Bronchial epithelial cell (primary cell): ENCODE measurements around the gene SNCA. TPM values are rescaled to one million over a fixed set of nuclear protein-coding genes. Genes with fewer than 3 reads are reported as not detected.

Experiments used
- DNase-seq: peaks from one replicate; pipeline ENCODE4 v3.0.0-alpha.2; 2010; ENCODE audit warnings: low read depth
- FAIRE-seq: peaks from 2 replicates; lab custom pipeline; 2011; peaks lifted over from hg19 to GRCh38; lab: Jason Lieb, UNC
- H3K27me3 ChIP-seq: 2 replicates; pipeline ENCODE4 v1.5.1; 2011; ENCODE audit warnings: low read length; ENCODE audit not compliant: control insufficient read depth, insufficient read depth
- H3K36me3 ChIP-seq: 2 replicates; pipeline ENCODE4 v1.5.1; 2011; ENCODE audit warnings: low read length; ENCODE audit not compliant: control insufficient read depth, insufficient read depth
- H3K4me3 ChIP-seq: 2 replicates; pipeline ENCODE4 v1.5.1; 2011; ENCODE audit warnings: mild to moderate bottlenecking, low read depth, low read length, control low read depth
- CTCF ChIP-seq: IDR thresholded peaks from 2 replicates; pipeline ENCODE4 v1.5.1; 2011; ENCODE audit warnings: mild to moderate bottlenecking, moderate library complexity, low read length, control low read depth, inconsistent platforms; ENCODE audit not compliant: insufficient read depth, severe bottlenecking
- total RNA-seq: library from RNA; depleted of rRNA; stranded (reverse); fragments of >200 nt; gene quantifications from 2 replicates; pipeline ENCODE4 v1.2.1, GENCODE V29; 2014

SNCA gene
- total RNA-seq, 1 donor from 2014 or later, result 31.6 TPM

DNA sequence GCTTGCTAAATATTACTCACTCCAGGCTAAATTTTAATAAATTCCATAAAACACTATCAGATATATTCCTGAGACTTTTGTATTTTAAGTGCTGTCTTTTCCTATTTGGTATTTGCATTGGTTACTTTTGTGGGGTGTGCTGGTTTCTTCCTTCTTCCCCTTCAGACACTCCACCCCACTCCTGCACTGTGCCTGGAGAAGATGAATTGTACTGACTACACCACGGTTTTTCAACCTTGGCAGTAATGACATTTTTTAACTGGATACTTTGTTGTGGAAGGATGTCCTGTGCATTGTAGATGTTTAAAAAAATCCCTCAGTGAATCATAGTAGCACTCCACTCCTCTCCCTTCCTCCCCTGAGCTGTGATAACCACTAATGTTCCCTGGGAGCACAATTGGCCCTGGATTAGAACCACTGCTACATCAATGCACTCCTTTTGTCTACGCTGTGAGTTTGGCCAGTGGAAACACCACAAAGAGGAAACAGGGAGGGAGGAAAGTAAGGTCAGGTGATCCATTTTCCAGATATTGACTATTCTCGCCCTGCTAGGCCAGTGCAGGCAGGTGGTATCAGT is 36.3 kb downstream of the SNCA start:
- no peaks in the 10 kb centered on the region for H3K27me3 ChIP-seq
- DNase-seq, result peak; percentile 47
- peak; percentile 62 for FAIRE-seq
- H3K4me3 ChIP-seq, result no peak overlapping the region
- no peaks in the 10 kb centered on the region for H3K36me3 ChIP-seq
- TF ChIP-seq CTCF, result no peak

- no peaks in the 10 kb centered on the region for H3K36me3 ChIP-seq
- H3K27me3 ChIP-seq, result no peaks in the 10 kb centered on the region
- TF ChIP-seq CTCF, result no peak
- H3K4me3 ChIP-seq, result no peak overlapping the region
- FAIRE-seq, result no peak
- peak; percentile 78 for DNase-seq
These were observed 36.9 kb downstream of the SNCA start for GRCh38 chr4:89800012-89800516.

GRCh38 chr4:89799071-89799470 is 37.9 kb downstream of the SNCA start:
- DNase-seq (no peak), FAIRE-seq (no peak)
- no peak overlapping the region for H3K4me3 ChIP-seq
- no peak for TF ChIP-seq CTCF
- H3K27me3 ChIP-seq, result no peaks in the 10 kb centered on the region
- H3K36me3 ChIP-seq, result no peaks in the 10 kb centered on the region

GRCh38 chr4:89797117-89797516 is 39.8 kb downstream of the SNCA start:
- no peak for TF ChIP-seq CTCF
- Histone ChIP-seq H3K4me3 (no peak overlapping the region), H3K36me3 (no peaks in the 10 kb centered on the region), H3K27me3 (no peaks in the 10 kb centered on the region)
- peak; percentile 87 for DNase-seq
- peak; percentile 89 for FAIRE-seq

DNA sequence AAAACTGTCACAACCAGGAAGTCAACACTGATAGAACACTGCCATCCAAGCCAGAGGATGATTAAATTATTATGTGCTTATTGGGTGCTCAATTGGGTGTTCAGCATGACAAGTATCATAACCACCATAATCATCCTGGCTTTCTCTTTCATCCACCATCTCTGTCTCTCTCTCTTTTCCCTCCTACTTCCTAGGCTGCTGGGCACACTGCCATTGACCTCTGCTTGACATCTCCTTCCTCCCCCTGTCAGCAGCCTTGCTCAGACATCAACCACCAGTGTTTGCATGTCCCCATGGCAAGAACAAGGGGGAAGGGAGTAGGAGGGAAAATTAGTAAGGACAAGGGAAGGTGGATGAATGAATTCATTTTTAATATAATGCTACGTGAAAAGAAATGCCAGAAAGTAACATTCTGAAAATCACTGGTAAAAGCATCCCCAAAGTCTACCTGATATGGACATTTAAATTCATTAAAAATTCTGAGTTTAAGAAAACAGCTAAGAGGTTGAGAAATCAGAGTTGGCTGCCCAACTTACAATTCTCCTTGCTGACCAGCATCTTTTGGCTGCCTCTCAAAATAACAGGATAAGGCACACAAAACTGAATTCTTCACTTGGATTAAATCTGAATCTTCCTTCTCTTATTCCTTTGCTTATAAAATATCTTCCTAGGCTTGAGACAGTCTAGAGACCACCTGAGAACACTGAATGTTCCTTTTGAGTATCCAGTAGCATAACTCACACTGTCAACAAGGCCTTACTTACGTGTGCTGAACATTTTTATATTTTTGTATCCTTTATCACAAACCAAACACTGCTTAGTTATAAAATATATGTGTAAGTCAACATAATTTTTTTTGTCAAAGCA is 48.5 kb downstream of the SNCA start:
- DNase-seq, result peak; percentile 17
- no peak for FAIRE-seq
- Histone ChIP-seq H3K4me3 (no peak overlapping the region), H3K27me3 (no peaks in the 10 kb centered on the region), H3K36me3 (no peaks in the 10 kb centered on the region)
- TF ChIP-seq CTCF, result no peak
